Subcutaneous adipose tissue (tissue), 4 donors: ENCODE results near the gene SLC4A2. TPM values are rescaled to one million over a fixed set of nuclear protein-coding genes. Genes with fewer than 3 reads are reported as not detected.

Source experiments
- CTCF ChIP-seq: fragments of 450-650 bp; IDR thresholded peaks from one replicate; pipeline ENCODE4 v1.5.1; 2016; ENCODE audit warnings: low read depth, mild to moderate bottlenecking, control low read depth, antibody characterized with exemption, moderate library complexity
- total RNA-seq, 4 donors: library from RNA; depleted of rRNA; stranded (reverse); fragments of >200 nt; gene quantifications; one replicate each; pipeline ENCODE4 v1.1.0, GENCODE V29; 2016

The SLC4A2 gene
- total RNA-seq, 4 donors from 2014 or later = 40.1 to 65.0 (median 44.6) TPM

GRCh38 chr7:151110236-151110940 is 51.0 kb downstream of the SLC4A2 start:
- TF ChIP-seq CTCF = no peak

GRCh38 chr7:151110941-151111645 is 51.7 kb downstream of the SLC4A2 start:
- TF ChIP-seq CTCF = no peak

- no peak for TF ChIP-seq CTCF
Observed at GRCh38 chr7:151113344-151114150, 54.2 kb downstream of the SLC4A2 start.

GRCh38 chr7:151114151-151115090 is 55.0 kb downstream of the SLC4A2 start:
- TF ChIP-seq CTCF = no peak

- no peak for TF ChIP-seq CTCF
Observed at GRCh38 chr7:151115121-151115835, 55.9 kb downstream of the SLC4A2 start.

- no peak for TF ChIP-seq CTCF
Observed at GRCh38 chr7:151115836-151116418, 56.5 kb downstream of the SLC4A2 start.
